Mononuclear cell (primary cell): ENCODE results near the gene AXL. TPM values are rescaled to one million over a fixed set of nuclear protein-coding genes. Genes with fewer than 3 reads are reported as not detected.
"Not testable (repeated sequence)": the region's sequence is repeated elsewhere in the genome, so short reads cannot be mapped to it uniquely, and the experiment has no call there.

ENCODE experiments used
- H3K27me3 ChIP-seq: 2 replicates; pipeline ENCODE4 v1.6.0; 2011; ENCODE audit warnings: low read length, control low read depth; ENCODE audit not compliant: insufficient read depth
- H3K4me1 ChIP-seq: 2 replicates; pipeline ENCODE4 v1.5.1; 2011; ENCODE audit warnings: mild to moderate bottlenecking, low read length, control low read depth; ENCODE audit not compliant: insufficient read depth
- H3K4me3 ChIP-seq: 2 replicates; pipeline ENCODE4 v1.5.1; 2011; ENCODE audit warnings: mild to moderate bottlenecking, low read length, moderate library complexity
- H3K9me3 ChIP-seq: 2 replicates; pipeline ENCODE4 v1.5.1; 2011; ENCODE audit warnings: low read depth, mild to moderate bottlenecking, control low read depth, low read length
- total RNA-seq: library from RNA; depleted of rRNA; stranded (reverse); fragments of >200 nt; gene quantifications from one replicate; pipeline ENCODE4 v1.2.3, GENCODE V29; 2012

The AXL gene
- total RNA-seq, 1 donor, result 0.31 TPM

DNA sequence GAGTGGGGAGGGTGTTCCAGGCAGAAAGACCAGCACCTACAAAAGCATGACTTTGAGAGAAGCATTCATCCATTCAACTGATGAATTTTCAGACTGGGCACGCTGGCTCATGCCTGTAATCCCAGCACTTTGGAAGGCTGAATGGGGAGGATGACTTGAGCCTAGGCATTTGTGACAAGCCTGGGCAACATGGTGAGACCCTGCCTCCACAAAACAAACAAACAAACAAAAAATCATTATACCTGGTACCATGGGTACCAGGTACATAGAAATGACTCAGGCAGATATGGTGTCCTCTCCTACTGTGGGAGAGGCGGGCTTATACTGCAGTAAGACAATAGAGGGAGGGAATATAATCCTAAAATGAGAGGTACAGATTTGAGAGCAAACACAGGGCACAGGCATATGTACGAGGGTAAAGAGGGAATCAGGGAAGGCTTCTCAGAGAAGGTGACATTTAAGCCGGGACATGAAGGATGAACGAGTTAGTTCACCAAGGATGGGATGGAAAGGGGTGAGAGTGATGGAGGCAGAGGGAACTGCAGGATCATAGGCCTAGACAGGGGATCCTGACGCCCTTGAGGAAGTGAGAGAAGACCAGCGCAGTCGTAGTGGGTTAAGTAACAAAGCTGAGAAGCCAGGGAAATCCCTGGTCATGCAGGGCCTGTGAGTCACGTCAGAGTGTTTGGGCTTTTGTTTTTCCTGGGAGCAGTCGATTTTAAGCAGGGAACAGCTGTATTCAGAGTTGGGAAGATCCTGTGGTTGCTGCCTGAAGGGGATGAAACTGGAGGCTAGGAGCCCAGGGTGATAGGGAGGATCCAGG is 23.1 kb upstream of the AXL start:
- Histone ChIP-seq H3K27me3 (peaks cover 18% of the 10 kb centered on the region), H3K4me1 (peaks cover 41% of the 10 kb centered on the region), H3K9me3 (no peaks in the 10 kb centered on the region), H3K4me3 (no peak overlapping the region)

DNA sequence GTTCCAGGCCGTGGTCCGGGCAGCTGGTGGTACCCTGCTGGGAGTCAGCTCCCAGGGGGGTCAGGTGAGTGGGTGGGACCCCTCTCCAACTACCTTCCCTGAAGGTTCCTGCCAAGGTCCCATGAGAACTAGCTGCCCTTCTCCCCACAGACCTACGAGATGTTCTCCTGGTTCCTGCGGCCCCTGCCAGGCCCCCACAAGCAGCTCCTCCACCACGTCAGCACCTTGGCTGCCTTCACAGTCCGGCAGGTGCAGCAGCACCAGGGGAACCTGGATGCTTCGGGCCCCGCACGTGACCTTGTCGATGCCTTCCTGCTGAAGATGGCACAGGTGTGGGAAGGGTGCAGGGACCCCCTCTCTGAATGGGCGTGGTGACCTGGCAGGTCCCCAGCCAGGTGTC is 20.5 kb upstream of the AXL start:
- Histone ChIP-seq H3K4me3 (no peak overlapping the region), H3K27me3 (no peaks in the 10 kb centered on the region), H3K9me3 (no peaks in the 10 kb centered on the region)

DNA sequence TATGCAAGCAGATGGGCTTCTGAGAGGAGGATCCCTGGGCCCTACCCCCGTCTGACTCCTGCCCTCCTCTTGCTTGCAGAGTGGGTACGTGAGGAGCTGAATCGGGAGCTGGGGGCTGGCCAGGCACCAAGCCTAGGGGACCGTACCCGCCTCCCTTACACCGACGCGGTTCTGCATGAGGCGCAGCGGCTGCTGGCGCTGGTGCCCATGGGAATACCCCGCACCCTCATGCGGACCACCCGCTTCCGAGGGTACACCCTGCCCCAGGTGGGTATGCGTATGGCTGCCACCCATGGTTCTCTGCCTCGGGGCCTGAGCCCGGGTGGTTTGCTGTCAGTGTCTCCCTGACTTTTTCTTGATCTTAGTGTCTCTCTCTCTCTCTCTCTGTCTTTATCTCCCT is 15.7 kb upstream of the AXL start:
- Histone ChIP-seq H3K9me3 (no peaks in the 10 kb centered on the region), H3K4me3 (no peak overlapping the region), H3K4me1 (no peaks in the 10 kb centered on the region), H3K27me3 (no peaks in the 10 kb centered on the region)

More for the DNA sequence above, 20.5 kb upstream of the AXL start:
- peaks cover 26% of the 10 kb centered on the region for H3K4me1 ChIP-seq

DNA sequence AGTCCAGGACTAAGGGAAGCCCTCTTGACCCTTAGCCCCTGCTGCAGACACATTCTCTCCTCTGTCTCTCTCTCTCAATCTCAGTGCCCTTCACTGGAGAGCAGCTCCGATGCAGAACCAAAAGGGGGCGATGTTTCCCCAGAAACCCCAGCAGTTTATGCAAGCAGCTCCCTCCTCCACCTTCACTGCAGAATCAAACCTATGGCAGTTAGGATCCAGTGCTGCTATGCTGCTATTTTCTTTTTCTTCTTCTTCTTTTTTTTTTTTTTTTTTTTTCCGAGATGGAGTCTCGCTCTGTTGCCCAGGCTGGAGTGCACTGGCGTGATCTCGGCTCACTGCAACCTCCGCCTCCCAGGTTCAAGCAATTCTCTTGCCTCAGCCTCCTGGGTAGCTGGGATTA is 14.7 kb upstream of the AXL start:
- not testable (repeated sequence) for H3K27me3 ChIP-seq, H3K4me3 ChIP-seq, H3K4me1 ChIP-seq, H3K9me3 ChIP-seq

DNA sequence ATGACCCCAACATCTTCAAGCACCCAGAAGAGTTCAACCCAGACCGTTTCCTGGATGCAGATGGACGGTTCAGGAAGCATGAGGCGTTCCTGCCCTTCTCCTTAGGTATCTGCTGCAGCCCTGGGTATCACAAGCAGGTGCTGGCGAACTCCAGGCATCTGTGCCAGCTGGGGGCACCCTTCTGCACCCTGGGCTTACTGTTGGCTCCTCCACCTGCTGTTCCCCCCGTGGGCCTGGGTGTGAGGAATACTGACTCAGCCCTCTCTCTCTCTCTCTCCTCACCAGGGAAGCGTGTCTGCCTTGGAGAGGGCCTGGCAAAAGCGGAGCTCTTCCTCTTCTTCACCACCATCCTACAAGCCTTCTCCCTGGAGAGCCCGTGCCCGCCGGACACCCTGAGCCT is 13.0 kb upstream of the AXL start:
- Histone ChIP-seq H3K27me3 (no peaks in the 10 kb centered on the region), H3K4me1 (no peaks in the 10 kb centered on the region), H3K4me3 (no peak overlapping the region), H3K9me3 (no peaks in the 10 kb centered on the region)

DNA sequence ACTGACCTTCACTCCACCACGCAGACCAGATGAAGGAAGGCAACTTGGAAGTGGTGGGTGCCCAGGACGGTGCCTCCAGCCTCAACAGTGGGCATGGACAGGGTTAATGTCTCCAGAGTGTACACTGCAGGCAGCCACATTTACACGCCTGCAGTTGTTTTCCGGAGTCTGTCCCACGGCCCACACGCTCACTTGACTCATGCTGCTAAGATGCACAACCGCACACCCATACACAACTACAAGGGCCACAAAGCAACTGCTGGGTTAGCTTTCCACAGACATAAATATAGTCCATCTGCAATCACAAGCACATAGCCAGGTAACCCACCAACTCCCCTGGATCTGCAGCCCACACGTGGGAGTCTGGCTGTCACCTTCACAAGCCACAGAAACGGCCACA is 12.6 kb upstream of the AXL start:
- no peaks in the 10 kb centered on the region for H3K27me3 ChIP-seq
- no peaks in the 10 kb centered on the region for H3K9me3 ChIP-seq
- no peaks in the 10 kb centered on the region for H3K4me1 ChIP-seq
- H3K4me3 ChIP-seq, result no peak overlapping the region

DNA sequence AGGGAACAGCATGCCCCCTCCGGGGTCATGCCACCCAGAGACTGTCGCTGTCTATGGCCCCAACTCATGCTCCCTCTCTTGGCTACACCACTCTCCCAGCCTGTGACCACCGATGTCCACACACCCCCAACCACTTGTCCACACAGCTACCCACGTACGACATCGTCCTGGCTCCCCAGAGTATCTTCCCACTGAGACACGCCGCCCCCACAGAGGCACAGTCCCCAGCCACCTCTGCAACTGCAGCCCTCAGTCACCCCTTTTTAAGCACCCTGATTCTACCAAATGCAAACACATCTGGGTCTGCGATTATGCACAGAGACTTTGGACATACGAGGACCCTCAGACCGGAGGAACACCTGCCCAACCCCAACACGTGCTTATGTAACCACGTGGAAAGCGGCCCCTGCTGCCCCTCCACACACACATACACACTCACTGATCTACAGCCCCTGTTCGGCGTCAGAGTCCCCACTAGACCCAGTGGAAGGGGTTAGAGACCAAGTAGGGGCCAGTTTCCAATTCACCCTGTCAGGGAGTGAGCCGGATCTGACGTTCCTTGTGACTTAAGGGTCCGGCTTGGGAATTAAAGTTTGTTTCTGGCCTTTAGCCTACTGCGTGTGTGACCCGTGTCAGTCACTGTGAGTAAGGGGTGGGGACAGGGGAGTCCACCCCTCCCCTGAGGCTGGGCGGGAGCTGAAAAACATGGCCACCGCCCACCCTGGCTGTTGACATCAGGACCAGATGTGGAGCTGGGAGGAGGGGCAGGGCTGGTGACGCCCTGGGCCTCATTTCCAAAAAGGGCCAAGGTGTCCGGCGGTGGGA is 11.9 kb upstream of the AXL start:
- H3K27me3 ChIP-seq, result no peaks in the 10 kb centered on the region
- no peak overlapping the region for H3K4me3 ChIP-seq
- no peaks in the 10 kb centered on the region for H3K9me3 ChIP-seq
- H3K4me1 ChIP-seq, result no peaks in the 10 kb centered on the region

DNA sequence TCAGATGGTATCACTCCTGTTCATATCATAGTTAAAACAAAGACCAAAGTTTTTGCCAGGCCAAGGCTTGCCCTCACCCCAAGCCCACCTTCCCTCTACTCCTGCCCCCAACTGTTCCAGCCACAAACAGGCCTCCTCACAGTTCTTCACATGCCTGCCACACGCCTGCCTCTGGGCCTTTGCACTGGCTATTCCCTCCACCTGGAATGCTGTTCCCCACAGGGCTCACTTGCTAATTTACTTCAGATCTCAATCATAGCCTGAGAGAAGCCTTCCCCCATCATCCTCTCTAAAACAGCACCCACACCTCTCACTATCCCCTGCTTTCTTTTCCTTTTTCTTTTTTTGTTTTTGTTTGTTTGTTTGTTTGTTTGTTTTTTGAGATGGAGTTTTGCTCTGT is 4.9 kb upstream of the AXL start:
- no peaks in the 10 kb centered on the region for H3K9me3 ChIP-seq
- H3K27me3 ChIP-seq, result no peaks in the 10 kb centered on the region
- no peak overlapping the region for H3K4me3 ChIP-seq
- H3K4me1 ChIP-seq, result no peaks in the 10 kb centered on the region

DNA sequence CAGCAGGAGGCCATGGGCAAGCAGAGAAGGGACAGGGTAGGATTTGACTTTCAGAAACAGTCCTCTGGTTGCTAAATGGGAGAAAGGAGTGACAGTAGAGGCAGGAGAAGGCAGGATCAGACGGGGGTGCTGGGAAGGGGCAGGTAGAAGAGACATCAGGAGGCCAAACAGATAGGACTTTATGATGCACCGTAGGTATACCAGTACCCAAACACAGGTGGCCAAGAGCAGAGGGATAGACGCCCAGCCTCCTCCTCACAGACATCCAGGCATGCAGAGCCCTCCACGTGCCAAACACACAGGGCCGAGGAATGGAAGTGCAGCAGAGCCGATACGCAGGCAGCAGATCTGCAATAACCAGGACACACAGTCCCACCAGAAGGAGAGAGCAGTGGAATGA is 1.3 kb upstream of the AXL start:
- no peaks in the 10 kb centered on the region for H3K4me1 ChIP-seq

DNA sequence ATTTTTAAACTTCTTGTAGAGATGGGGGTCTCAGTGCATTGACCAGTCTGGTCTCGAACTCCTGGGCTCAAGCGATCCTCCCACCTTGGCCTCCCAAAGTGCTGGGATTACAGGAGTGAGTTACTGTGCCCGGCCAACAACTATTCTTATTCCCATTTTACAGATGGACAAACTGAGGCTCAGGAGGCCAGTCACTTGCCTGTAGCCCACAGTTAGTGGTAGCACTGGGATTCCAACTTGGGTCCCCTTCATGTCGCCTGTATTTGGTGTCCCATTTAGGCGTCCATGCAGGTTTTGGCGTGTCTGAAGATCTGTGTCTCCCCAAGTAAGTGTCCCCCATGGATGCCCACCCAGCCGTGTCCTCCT is 791 bp upstream of the AXL start:
- peaks cover 8% of the 10 kb centered on the region for H3K27me3 ChIP-seq
- H3K9me3 ChIP-seq, result no peaks in the 10 kb centered on the region
- no peak overlapping the region for H3K4me3 ChIP-seq
- H3K4me1 ChIP-seq, result no peaks in the 10 kb centered on the region

More for the DNA sequence above, 1.3 kb upstream of the AXL start:
- no peaks in the 10 kb centered on the region for H3K9me3 ChIP-seq
- H3K4me3 ChIP-seq, result no peak overlapping the region
- peaks cover 8% of the 10 kb centered on the region for H3K27me3 ChIP-seq

DNA sequence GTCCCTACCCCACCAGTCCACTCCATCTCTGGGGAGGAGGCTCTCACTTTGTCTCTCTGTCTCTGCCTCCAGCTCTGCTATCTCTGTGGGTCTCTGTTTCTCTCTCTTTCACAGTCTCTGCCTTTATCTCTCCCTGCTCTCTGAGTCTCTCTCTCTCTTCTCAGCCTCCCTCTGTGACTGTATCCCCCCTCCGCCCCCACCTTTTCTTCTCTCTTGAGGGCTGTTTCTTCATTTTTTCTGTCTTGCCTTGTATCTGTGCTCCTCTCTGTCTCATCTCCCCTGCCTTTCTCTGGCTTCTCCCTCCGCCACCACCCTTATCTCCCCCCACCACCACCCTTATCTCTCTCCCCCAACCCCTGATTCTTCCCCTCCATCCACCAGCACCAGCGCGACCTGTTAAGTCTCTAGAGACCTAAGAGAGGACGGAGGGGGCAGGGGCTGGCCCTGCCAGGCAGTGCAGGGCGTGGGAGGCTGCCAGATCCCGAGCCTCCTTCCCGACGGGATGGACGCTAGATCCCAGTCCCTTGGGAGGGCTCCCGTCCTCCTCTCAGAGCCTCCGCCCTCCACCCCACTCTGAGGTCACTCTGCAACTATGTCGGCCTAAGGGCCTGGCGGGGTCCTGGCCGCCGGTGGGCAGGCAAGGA is 1.0 kb downstream of the AXL start:
- Histone ChIP-seq H3K4me1 (no peaks in the 10 kb centered on the region), H3K9me3 (no peaks in the 10 kb centered on the region), H3K4me3 (no peak overlapping the region), H3K27me3 (peaks cover 8% of the 10 kb centered on the region)

DNA sequence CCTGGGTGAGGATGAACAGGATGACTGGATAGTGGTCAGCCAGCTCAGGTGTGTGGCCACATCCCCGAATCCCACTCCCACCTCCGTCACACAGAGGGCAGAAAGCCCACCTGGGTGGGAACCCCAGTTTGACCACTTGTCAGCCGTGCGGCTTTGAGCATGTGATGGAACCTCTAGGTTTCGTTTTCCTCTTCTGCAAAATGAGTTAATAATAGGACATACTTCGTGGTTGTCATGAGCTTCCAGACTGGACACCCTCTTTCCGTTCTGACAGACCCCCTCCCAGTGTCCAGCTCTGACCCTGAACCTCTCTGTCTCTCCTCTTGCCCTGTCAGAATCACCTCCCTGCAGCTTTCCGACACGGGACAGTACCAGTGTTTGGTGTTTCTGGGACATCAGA is 1.8 kb downstream of the AXL start:
- Histone ChIP-seq H3K4me1 (peaks cover under 1% of the 10 kb centered on the region), H3K4me3 (no peak overlapping the region), H3K27me3 (peaks cover 15% of the 10 kb centered on the region), H3K9me3 (no peaks in the 10 kb centered on the region)

DNA sequence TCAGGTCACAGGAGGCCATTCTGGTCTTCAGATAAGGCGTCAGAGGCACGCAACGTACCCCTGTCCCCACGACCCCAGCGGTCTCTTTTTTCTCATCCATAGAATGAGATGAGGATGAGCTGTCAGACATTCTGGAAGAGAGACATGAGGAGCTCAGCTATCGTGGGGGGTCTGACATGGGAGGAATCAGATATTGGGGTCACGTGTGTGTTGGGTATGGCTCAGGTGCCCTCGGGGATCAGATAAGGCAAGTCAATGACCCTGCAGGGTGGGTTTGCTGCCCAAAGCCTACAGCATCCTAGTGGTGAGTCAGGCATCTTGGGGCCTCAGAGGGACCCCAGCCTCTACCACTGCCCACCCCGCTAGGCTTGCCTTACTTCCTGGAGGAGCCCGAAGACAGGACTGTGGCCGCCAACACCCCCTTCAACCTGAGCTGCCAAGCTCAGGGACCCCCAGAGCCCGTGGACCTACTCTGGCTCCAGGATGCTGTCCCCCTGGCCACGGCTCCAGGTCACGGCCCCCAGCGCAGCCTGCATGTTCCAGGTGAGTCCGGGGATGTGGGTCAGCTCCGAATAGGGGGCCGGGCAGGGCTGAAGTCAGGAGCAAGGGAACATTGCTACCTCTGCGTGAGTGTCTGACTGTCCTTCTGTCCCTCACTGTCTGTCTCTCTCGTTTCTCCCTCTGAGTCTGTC is 2.6 kb downstream of the AXL start:
- Histone ChIP-seq H3K4me3 (no peak overlapping the region), H3K4me1 (peaks cover 9% of the 10 kb centered on the region), H3K27me3 (peaks cover 22% of the 10 kb centered on the region), H3K9me3 (no peaks in the 10 kb centered on the region)

DNA sequence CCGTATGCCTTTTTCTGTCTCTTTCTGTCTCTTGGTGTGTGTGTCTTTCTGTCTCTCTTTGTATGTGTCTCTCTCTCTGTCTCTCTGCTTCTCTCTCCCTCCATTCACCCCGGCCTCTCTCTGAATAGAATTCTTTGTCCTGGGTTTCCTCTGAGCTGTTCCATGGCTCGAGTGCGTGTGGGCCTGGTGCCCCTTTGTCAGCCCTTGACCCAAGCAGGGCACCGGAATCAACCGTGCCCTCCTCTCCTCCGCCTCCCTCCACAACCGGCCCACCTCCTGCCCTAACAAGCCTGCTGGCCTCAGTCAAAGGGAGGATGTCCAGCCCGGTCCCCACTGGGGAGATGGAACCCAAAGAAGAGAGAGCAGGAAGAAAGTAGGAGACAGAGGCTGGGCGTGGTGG is 3.2 kb downstream of the AXL start:
- H3K27me3 ChIP-seq, result peaks cover 28% of the 10 kb centered on the region
- H3K4me1 ChIP-seq, result peaks cover 12% of the 10 kb centered on the region
- H3K9me3 ChIP-seq, result no peaks in the 10 kb centered on the region
- no peak overlapping the region for H3K4me3 ChIP-seq
